KMS-11 (cell line): ENCODE measurements around the gene LASP1.

Source experiments
- H2AFZ ChIP-seq: fragments of 200-600 bp; sonication (generic); 2 replicates; pipeline ENCODE4 v1.6.1; 2016; ENCODE audit warnings: antibody characterized with exemption, mixed run types, low read depth
- H3K27ac ChIP-seq: fragments of 200-600 bp; sonication (generic); 2 replicates; pipeline ENCODE4 v1.6.1; 2016; ENCODE audit warnings: mild to moderate bottlenecking, mixed run types
- H3K27me3 ChIP-seq: fragments of 200-600 bp; sonication (generic); 2 replicates; pipeline ENCODE4 v1.6.1; 2017; ENCODE audit warnings: mild to moderate bottlenecking, low read depth, mixed run types, moderate library complexity; ENCODE audit not compliant: insufficient read depth
- H3K36me3 ChIP-seq: fragments of 200-600 bp; sonication (generic); 2 replicates; pipeline ENCODE4 v1.6.1; 2017; ENCODE audit warnings: mild to moderate bottlenecking, mixed run types; ENCODE audit not compliant: insufficient read depth
- H3K4me1 ChIP-seq: fragments of 200-600 bp; sonication (generic); 2 replicates; pipeline ENCODE4 v1.6.1; 2016; ENCODE audit warnings: mild to moderate bottlenecking, low read depth, mixed run types; ENCODE audit not compliant: poor library complexity, severe bottlenecking
- H3K4me2 ChIP-seq: fragments of 200-600 bp; sonication (generic); 2 replicates; pipeline ENCODE4 v1.7.0; 2016; ENCODE audit warnings: mild to moderate bottlenecking, mixed run types
- H3K4me3 ChIP-seq: fragments of 200-600 bp; sonication (generic); IDR thresholded peaks from 2 replicates; pipeline ENCODE4 v1.6.1; 2017; ENCODE audit warnings: low read depth, low read length, mixed read lengths; ENCODE audit not compliant: insufficient read depth
- H3K79me2 ChIP-seq: fragments of 200-600 bp; sonication (generic); 2 replicates; pipeline ENCODE4 v1.6.1; 2016; ENCODE audit warnings: low read depth, mixed run types; ENCODE audit not compliant: insufficient read depth
- H3K9ac ChIP-seq: fragments of 200-600 bp; sonication (generic); 2 replicates; pipeline ENCODE4 v1.6.1; 2016; ENCODE audit warnings: mild to moderate bottlenecking, mixed run types
- H4K20me1 ChIP-seq: fragments of 200-600 bp; sonication (generic); 2 replicates; pipeline ENCODE4 v1.6.1; 2016; ENCODE audit warnings: mild to moderate bottlenecking, mixed run types; ENCODE audit not compliant: insufficient read depth
- CTCF ChIP-seq: fragments of 200-600 bp; sonication (generic); conservative IDR thresholded peaks from 2 replicates; pipeline ENCODE4 v1.6.1; 2017; ENCODE audit warnings: low read depth, mild to moderate bottlenecking, antibody characterized with exemption, low read length, moderate library complexity, mixed read lengths

Gene LASP1

GRCh38 chr17:38904892-38905291 lies 35.0 kb downstream of the LASP1 start:
- no peaks in the 10 kb centered on the region for H4K20me1 ChIP-seq
- peaks cover 2% of the 10 kb centered on the region for H3K4me1 ChIP-seq
- H3K36me3 ChIP-seq, result no peaks in the 10 kb centered on the region

GRCh38 chr17:38905375-38905774 lies 35.5 kb downstream of the LASP1 start:
- no peak overlapping the region for H3K4me2 ChIP-seq
- no peaks in the 10 kb centered on the region for H3K27me3 ChIP-seq
- H3K9ac ChIP-seq, result no peak overlapping the region
- no peak overlapping the region for H3K27ac ChIP-seq
- no peak overlapping the region for H3K4me3 ChIP-seq
- no peaks in the 10 kb centered on the region for H3K79me2 ChIP-seq
- no peaks in the 10 kb centered on the region for H3K4me1 ChIP-seq
- TF ChIP-seq CTCF, result no peak
- H4K20me1 ChIP-seq, result no peaks in the 10 kb centered on the region
- H3K36me3 ChIP-seq, result no peaks in the 10 kb centered on the region
- no peak overlapping the region for H2AFZ ChIP-seq

More at GRCh38 chr17:38904892-38905291, 35.0 kb downstream of the LASP1 start:
- Histone ChIP-seq H3K9ac (no peak overlapping the region), H3K27me3 (no peaks in the 10 kb centered on the region), H3K4me2 (no peak overlapping the region), H3K79me2 (no peaks in the 10 kb centered on the region), H3K27ac (no peak overlapping the region), H2AFZ (no peak overlapping the region), H3K4me3 (no peak overlapping the region)
- no peak for TF ChIP-seq CTCF

GRCh38 chr17:38906460-38907228 lies 36.8 kb downstream of the LASP1 start:
- Histone ChIP-seq H3K27ac (no peak overlapping the region), H3K4me2 (no peak overlapping the region), H3K4me3 (no peak overlapping the region), H3K9ac (no peak overlapping the region), H3K79me2 (no peaks in the 10 kb centered on the region), H3K4me1 (no peaks in the 10 kb centered on the region), H3K27me3 (no peaks in the 10 kb centered on the region), H3K36me3 (no peaks in the 10 kb centered on the region), H4K20me1 (no peaks in the 10 kb centered on the region), H2AFZ (no peak overlapping the region)
- TF ChIP-seq CTCF, result no peak

- H4K20me1 ChIP-seq, result no peaks in the 10 kb centered on the region
- H2AFZ ChIP-seq, result no peak overlapping the region
- TF ChIP-seq CTCF, result no peak
- no peaks in the 10 kb centered on the region for H3K4me1 ChIP-seq
- no peaks in the 10 kb centered on the region for H3K27me3 ChIP-seq
- no peak overlapping the region for H3K4me3 ChIP-seq
- H3K36me3 ChIP-seq, result no peaks in the 10 kb centered on the region
- no peak overlapping the region for H3K4me2 ChIP-seq
- H3K79me2 ChIP-seq, result no peaks in the 10 kb centered on the region
- no peak overlapping the region for H3K9ac ChIP-seq
- H3K27ac ChIP-seq, result no peak overlapping the region
Observed at GRCh38 chr17:38907930-38908675, 38.2 kb downstream of the LASP1 start.
